ENCODE measurements around the gene UBE4B. TPM values are rescaled to one million over a fixed set of nuclear protein-coding genes. Genes with fewer than 3 reads are reported as not detected.
"Not testable (repeated sequence)": the region's sequence is repeated elsewhere in the genome, so short reads cannot be mapped to it uniquely, and the experiment has no call there.

Gene UBE4B
- total and polyA plus RNA-seq, 7 donors = 10.2 to 124 (median 47.8) TPM

DNA sequence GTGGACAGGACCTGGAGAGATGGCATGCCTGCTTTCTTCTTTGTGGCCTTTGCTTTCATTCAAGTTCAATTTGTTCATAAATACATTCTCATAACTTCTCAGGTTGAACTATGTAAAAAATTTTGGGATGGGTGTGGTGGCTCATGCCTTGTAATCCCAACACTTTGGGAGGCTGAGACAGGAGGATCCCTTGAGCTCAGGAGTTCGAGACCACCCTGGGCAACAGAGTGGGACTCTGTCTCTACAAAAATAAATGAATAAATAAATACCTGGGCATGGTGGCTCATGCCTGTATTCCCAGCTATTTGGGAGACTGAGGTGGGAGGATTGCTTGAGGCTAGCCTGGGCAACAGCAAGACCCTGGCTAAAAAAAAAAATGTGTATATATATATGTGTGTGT, 179.7 kb downstream of the UBE4B start:
- H3K27me3 ChIP-seq = no peaks in the 10 kb centered on the region
- no peak for TF ChIP-seq EP300 (IDR thresholded peaks at IDR 0.05)
- no peak for TF ChIP-seq POLR2AphosphoS5 (IDR thresholded peaks at IDR 0.05)
- peak overlapping the region; percentile 99 to 100 (median 100) for H3K27ac ChIP-seq
- intact Hi-C loops (cut with DNase I) = loop anchor here (5.0 kb wide), 2 partner anchors 40 to 105 kb away; no protein-coding TSS in a partner anchor
- peaks cover 0 to 68% (median 59%) of the 10 kb centered on the region in 4 donors for H3K4me1 ChIP-seq
- H3K4me3 ChIP-seq = peak overlapping the region in 1 of 4 donors; percentile 95
- 96 to 97% methylated on average over 1 of the region's 1 CpG for WGBS, 2 donors
- H3K9me3 ChIP-seq = no peaks in the 10 kb centered on the region
- no peak for DNase-seq
- no peaks in the 10 kb centered on the region for H3K36me3 ChIP-seq

DNA sequence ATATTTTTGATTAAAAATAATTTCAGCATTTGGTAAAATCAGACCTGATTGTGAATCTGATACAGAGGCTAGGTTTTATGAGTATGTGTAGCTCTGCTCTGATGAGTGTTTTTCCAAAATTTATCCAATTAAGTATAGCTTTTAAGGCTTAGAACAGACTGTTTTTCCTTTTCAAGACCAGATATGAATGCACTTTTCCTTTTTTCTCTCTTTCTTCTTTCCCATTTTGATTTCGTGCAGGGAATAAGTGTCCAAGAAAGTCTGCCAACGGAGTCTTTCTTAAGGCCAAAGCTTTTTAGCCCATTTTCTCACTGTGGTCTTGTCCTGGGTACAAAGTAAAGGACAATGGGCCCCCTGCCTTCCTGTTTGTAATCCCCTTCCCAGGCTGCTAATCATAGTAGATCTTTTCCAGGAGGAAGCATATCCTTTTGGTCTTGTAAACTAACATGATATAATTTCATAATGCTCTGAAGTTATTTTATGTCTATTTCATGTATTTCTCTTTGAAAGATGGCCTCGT, 180.5 kb downstream of the UBE4B start:
- intact Hi-C loops (cut with DNase I) = loop anchor here (5.0 kb wide), 2 partner anchors 39 to 106 kb away; no protein-coding TSS in a partner anchor
- TF ChIP-seq, protein P1, sequence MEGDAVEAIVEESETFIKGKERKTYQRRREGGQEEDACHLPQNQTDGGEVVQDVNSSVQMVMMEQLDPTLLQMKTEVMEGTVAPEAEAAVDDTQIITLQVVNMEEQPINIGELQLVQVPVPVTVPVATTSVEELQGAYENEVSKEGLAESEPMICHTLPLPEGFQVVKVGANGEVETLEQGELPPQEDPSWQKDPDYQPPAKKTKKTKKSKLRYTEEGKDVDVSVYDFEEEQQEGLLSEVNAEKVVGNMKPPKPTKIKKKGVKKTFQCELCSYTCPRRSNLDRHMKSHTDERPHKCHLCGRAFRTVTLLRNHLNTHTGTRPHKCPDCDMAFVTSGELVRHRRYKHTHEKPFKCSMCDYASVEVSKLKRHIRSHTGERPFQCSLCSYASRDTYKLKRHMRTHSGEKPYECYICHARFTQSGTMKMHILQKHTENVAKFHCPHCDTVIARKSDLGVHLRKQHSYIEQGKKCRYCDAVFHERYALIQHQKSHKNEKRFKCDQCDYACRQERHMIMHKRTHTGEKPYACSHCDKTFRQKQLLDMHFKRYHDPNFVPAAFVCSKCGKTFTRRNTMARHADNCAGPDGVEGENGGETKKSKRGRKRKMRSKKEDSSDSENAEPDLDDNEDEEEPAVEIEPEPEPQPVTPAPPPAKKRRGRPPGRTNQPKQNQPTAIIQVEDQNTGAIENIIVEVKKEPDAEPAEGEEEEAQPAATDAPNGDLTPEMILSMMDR (IDR thresholded peaks at IDR 0.05) = no peak
- no peak for TF ChIP-seq POLR2AphosphoS5 (IDR thresholded peaks at IDR 0.05)
- TF ChIP-seq EP300 (IDR thresholded peaks at IDR 0.05) = no peak

DNA sequence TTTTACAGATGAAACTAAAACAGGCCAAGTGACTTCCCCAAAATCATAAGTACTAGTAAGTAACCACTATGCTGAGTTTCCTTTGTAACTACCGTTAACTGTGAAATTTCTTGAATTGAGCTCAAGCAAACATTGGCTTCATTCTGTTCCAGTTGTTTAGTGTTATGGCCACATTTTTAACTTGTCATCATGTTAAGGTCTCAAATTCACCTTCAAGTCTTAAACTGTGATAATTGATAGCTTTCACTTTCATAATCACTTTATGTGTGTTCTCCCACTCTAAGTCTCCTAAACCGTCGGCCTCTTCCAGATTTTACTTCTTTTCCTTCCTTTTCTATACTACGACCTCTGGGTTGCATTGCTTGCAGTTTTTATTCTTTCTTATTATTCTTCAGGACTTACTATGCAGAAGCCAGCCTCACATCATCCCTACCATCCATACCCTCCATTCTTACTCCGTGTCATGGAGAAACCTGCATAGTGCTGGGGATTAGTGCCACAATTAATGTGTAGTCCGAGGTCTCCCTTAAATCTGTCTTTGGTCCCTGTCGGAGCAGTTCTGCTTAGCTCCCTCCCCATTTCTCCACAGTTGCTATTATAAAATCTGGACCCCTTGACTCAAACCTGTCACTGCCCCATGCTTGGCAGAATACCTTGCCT, 183.5 kb downstream of the UBE4B start:
- DNase-seq = no peak
- Histone ChIP-seq H3K4me1 (peaks cover 0 to 86% (median 74%) of the 10 kb centered on the region in 4 donors), H3K27ac (peak overlapping the region; percentile 43 to 99 (median 64)), H3K36me3 (no peaks in the 10 kb centered on the region), H3K27me3 (no peaks in the 10 kb centered on the region), H3K4me3 (peak overlapping the region in 1 of 4 donors; percentile 9), H3K9me3 (no peaks in the 10 kb centered on the region)
- 59 to 79% methylated on average over 7 of the region's 7 CpGs for WGBS, 2 donors
- intact Hi-C loops (cut with DNase I) = no loop called here
- TF ChIP-seq, protein P1 (IDR thresholded peaks at IDR 0.05) = no peak
- TF ChIP-seq EP300 (IDR thresholded peaks at IDR 0.05) (no peak), POLR2AphosphoS5 (IDR thresholded peaks at IDR 0.05) (no peak), POLR2A (IDR thresholded peaks at IDR 0.05) (no peak)

More for the DNA sequence above, 180.5 kb downstream of the UBE4B start:
- peak overlapping the region; percentile 64 to 100 (median 99) for H3K27ac ChIP-seq
- no peak for DNase-seq
- H3K4me1 ChIP-seq = peaks cover 0 to 76% (median 67%) of the 10 kb centered on the region in 4 donors
- H3K36me3 ChIP-seq = no peaks in the 10 kb centered on the region
- no peaks in the 10 kb centered on the region for H3K9me3 ChIP-seq
- no peak overlapping the region for H3K4me3 ChIP-seq
- no peaks in the 10 kb centered on the region for H3K27me3 ChIP-seq
- WGBS, 2 donors = 83 to 89% methylated on average over 3 of the region's 3 CpGs

DNA sequence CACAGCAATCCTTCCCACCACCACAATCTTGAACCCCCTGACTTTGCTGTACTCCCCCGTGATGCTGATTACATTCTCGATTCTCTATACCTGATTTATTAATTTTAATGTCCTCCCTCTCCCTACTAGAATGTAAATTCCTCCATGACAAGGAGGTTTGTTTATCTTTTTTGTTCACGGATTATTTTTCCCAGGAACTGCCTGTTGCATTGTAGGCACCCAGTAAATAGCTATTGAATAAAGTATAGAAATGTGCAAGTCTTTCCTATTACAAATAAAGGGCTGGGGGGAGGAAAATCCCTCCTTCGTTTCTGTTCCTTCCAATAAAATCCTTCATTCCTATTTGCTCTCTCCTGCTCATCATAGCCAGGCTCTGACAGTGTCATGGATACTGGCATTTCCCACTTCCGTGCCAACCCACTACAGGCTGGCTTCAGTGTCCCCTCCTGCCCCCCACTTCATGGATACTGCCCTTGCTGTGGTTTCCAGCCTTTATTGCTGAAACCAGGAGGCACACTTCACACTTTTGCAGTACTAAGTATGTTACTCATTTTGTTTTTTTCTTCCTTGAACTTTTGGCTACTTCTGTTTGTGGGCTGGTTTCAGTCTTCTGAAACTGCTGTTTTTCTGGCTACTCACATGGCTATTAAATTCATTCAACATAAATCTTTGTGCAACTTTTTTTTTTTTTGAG, 185.1 kb downstream of the UBE4B start:
- Histone ChIP-seq H3K27me3 (no peaks in the 10 kb centered on the region), H3K4me1 (peaks cover 0 to 87% (median 68%) of the 10 kb centered on the region in 4 donors), H3K9me3 (no peaks in the 10 kb centered on the region), H3K4me3 (no peak overlapping the region), H3K36me3 (no peaks in the 10 kb centered on the region), H3K27ac (peak overlapping the region; percentile 40 to 99 (median 59))
- TF ChIP-seq POLR2AphosphoS5 (IDR thresholded peaks at IDR 0.05) (peak in 3 of 4 donors; percentile 29 to 43 (median 35)), EP300 (IDR thresholded peaks at IDR 0.05) (peak in 1 of 4 donors; percentile 14)
- TF ChIP-seq, protein P1 (IDR thresholded peaks at IDR 0.05) = no peak
- intact Hi-C loops (cut with DNase I) = no loop called here
- DNase-seq = no peak
- WGBS, 2 donors = 64 to 66% methylated on average over 5 of the region's 5 CpGs

DNA sequence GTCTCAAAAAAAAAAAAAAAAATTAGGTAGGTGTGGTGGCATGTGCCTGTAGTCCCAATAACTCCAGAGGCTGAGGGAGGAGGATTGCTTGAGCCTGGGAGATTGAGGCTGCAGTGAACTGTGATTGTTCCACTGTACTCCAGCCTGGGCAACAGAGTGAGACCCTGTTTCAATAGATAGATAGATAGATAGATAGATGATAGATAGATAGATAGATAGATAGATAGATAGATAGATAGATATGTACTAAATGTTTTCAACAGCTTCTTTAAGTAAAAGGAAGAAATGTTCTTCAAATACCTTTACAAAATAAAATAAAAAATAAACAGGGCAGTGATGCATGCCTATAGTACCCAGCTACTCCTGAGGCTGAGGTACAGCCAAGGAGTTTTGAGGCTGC, 187.4 kb downstream of the UBE4B start:
- DNase-seq = no peak
- no peak overlapping the region for H3K27ac ChIP-seq
- H3K4me1 ChIP-seq = peaks cover 0 to 87% (median 62%) of the 10 kb centered on the region in 4 donors
- no peak overlapping the region for H3K4me3 ChIP-seq
- no peaks in the 10 kb centered on the region for H3K27me3 ChIP-seq
- no peaks in the 10 kb centered on the region for H3K36me3 ChIP-seq
- no peaks in the 10 kb centered on the region for H3K9me3 ChIP-seq
- TF ChIP-seq POLR2A (IDR thresholded peaks at IDR 0.05) = no peak
- intact Hi-C loops (cut with DNase I) = no loop called here

DNA sequence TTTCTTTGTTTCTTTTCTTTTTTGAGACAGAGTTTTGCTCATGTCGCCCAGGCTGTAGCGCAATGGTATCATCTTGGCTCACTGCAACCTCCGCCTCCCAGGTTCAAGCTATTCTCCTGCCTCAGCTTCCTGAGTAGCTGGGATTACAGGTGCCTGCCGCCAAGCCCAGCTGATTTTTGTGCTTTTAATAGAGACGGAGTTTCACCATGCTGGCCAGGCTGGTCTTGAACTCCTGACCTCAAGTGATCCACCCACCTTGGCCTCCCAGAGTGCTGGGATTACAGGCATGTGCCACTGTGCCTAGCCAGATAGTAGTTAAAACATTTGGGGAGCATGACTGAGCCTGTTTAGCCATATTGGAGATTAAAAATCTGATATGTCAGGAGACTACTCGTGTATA, 187.9 kb downstream of the UBE4B start:
- H3K36me3 ChIP-seq; DNase-seq; H3K27me3 ChIP-seq; H3K27ac ChIP-seq; H3K9me3 ChIP-seq; H3K4me3 ChIP-seq; intact Hi-C loops (cut with DNase I): not testable (repeated sequence)
- 95 to 96% methylated on average over 6 of the region's 6 CpGs for WGBS, 2 donors
- peaks cover 0 to 87% (median 63%) of the 10 kb centered on the region in 4 donors for H3K4me1 ChIP-seq

All from sigmoid colon (tissue), 7 donors.